GM10248 (cell line): ENCODE measurements around the gene ZC3H18.
"Not testable (repeated sequence)": the region's sequence is repeated elsewhere in the genome, so short reads cannot be mapped to it uniquely, and the experiment has no call there.

Experiments
- CTCF ChIA-PET: fragments of 300-600 bp; sonication (Branson Sonifier 250); formaldehyde crosslinking; extraction: SDS; loops from one replicate; lab custom pipeline; 2021; ENCODE audit warnings: antibody characterized with exemption; lab: Yijun Ruan, JAX
- POLR2A ChIA-PET: fragments of 350-650 bp; sonication (Branson Sonifier 250); formaldehyde crosslinking; extraction: SDS; loops from one replicate; lab custom pipeline; 2020; ENCODE audit warnings: antibody characterized with exemption; lab: Yijun Ruan, JAX
- DNase-seq: peaks from one replicate; pipeline ENCODE4 v3.0.0; 2012; ENCODE audit errors: extremely low spot score
- CTCF ChIP-seq: IDR thresholded peaks from 2 replicates; pipeline ENCODE4 v1.5.1; 2012; ENCODE audit warnings: mild to moderate bottlenecking, low read depth; ENCODE audit errors: extremely low read depth, missing control alignments, control extremely low read depth

Gene ZC3H18

GRCh38 chr16:88662222-88662842 lies 92.1 kb downstream of the ZC3H18 start:
- TF ChIP-seq CTCF: no peak
- ChIA-PET CTCF (interaction anchor here (0.8 to 2.6 kb wide), 4 partner anchors 10 to 44 kb away, joined by 4 to 9 read pairs (median 6); partner anchors contain the start of genes CTU2 and RNF166), POLR2A (interaction anchor here (1.0 to 1.3 kb wide), 3 partner anchors 10 to 23 kb away, joined by 3 to 4 read pairs (median 4); no protein-coding TSS in a partner anchor)
- no peak for DNase-seq

- ChIA-PET POLR2A (interaction anchor here (1.0 to 1.3 kb wide), 4 partner anchors 11 to 554 kb away, joined by 3 to 4 read pairs (median 4); partner anchors contain the start of gene ZNF778), CTCF (interaction anchor here (0.8 to 2.6 kb wide), 5 partner anchors 9 to 43 kb away, joined by 4 to 9 read pairs (median 5); partner anchors contain the start of genes CTU2 and RNF166)
- no peak for TF ChIP-seq CTCF
- peak; percentile 100 for DNase-seq
These were observed 92.8 kb downstream of the ZC3H18 start, which contains the start of gene MVD for GRCh38 chr16:88662843-88663606. MVD (minus strand) TSS chr16:88663091; CDS start chr16:88663080, 11 bp downstream.

GRCh38 chr16:88665148-88665547 lies 94.9 kb downstream of the ZC3H18 start:
- CTCF ChIA-PET: interaction anchor here (0.7 to 2.0 kb wide), 5 partner anchors 12 to 72 kb away, joined by 3 to 8 read pairs (median 3); no protein-coding TSS in a partner anchor
- no peak for TF ChIP-seq CTCF
- no peak for DNase-seq
- POLR2A ChIA-PET: no interaction called here

- TF ChIP-seq CTCF: no peak
- POLR2A ChIA-PET: no interaction called here
- CTCF ChIA-PET: interaction anchor here (0.7 to 2.0 kb wide), 5 partner anchors 12 to 71 kb away, joined by 3 to 8 read pairs (median 3); no protein-coding TSS in a partner anchor
These were observed 95.4 kb downstream of the ZC3H18 start for GRCh38 chr16:88665570-88665969.

GRCh38 chr16:88667461-88667860 lies 97.3 kb downstream of the ZC3H18 start:
- ChIA-PET POLR2A (no interaction called here), CTCF (no interaction called here)
- DNase-seq: no peak
- TF ChIP-seq CTCF: no peak

More at GRCh38 chr16:88665570-88665969, 95.4 kb downstream of the ZC3H18 start:
- no peak for DNase-seq

GRCh38 chr16:88669493-88669892 lies 99.3 kb downstream of the ZC3H18 start:
- POLR2A ChIA-PET, DNase-seq: not testable (repeated sequence)
- CTCF ChIA-PET: interaction anchor here (1.3 kb wide), 1 partner anchor 15 kb away, joined by 4 read pairs; no protein-coding TSS in a partner anchor
